GM18507 (cell line): ENCODE results near the gene CASP1.

Source experiments
- DNase-seq: peaks from one replicate; pipeline ENCODE4 v3.0.0; 2011; ENCODE audit warnings: low read depth; ENCODE audit not compliant: insufficient read length; ENCODE audit errors: extremely low spot score
- FAIRE-seq: peaks from 2 replicates; lab custom pipeline; 2011; peaks lifted over from hg19 to GRCh38; lab: Jason Lieb, UNC

CASP1 gene

GRCh38 chr11:104999721-105000120 lies 35.2 kb downstream of the CASP1 start:
- FAIRE-seq: no peak
- no peak for DNase-seq

- no peak for FAIRE-seq
- no peak for DNase-seq
Measured at GRCh38 chr11:104997288-104997687, 37.7 kb downstream of the CASP1 start.

- DNase-seq (no peak), FAIRE-seq (no peak)
Measured at GRCh38 chr11:104995001-104995408, 39.9 kb downstream of the CASP1 start.

GRCh38 chr11:104992781-104993180 lies 42.2 kb downstream of the CASP1 start:
- FAIRE-seq: no peak
- no peak for DNase-seq

DNA sequence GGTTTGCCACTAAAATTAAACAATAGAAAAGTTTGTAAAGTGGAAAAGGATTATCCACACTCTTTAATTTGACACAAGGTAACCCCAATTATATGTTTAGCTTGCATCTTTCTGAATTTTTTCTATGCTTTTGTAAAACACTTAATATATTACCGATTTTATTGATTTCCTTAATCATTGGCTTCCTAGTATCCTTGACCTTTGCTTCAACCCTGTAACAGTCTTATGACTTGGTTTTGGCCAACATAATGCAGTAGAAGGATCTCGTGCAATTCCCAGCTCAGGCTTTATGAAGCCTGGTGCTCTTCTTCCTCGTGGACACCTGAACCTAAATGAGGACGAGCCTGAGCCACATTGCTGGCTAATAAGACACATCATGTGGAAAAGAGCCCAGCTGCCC lies 43.0 kb downstream of the CASP1 start:
- DNase-seq (no peak), FAIRE-seq (no peak)

DNA sequence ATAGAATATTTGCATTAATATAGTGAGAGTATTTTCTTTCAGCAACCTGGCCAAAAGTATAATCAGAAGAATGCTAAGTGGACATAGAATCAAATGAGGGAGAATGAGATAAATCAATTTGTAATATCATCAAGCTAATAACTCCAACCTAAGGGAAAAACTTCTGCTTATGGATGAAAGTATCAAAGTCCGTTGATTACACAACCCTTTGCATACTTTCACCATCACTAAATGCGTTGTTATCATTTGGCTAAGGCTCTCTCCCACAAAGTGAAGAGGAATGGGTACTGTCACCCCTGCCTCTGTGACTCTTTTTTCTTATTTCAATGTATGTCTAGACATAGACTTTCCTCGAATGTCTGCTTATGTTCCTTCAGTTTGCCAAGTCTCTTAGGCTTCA lies 50.1 kb downstream of the CASP1 start:
- DNase-seq: no peak
- FAIRE-seq: no peak

- DNase-seq: no peak
- no peak for FAIRE-seq
Measured at GRCh38 chr11:104979839-104980238, 55.1 kb downstream of the CASP1 start.
